ENCODE data around the gene CREB5.
"Not testable (repeated sequence)": the region's sequence is repeated elsewhere in the genome, so short reads cannot be mapped to it uniquely, and the experiment has no call there.

The CREB5 gene

DNA sequence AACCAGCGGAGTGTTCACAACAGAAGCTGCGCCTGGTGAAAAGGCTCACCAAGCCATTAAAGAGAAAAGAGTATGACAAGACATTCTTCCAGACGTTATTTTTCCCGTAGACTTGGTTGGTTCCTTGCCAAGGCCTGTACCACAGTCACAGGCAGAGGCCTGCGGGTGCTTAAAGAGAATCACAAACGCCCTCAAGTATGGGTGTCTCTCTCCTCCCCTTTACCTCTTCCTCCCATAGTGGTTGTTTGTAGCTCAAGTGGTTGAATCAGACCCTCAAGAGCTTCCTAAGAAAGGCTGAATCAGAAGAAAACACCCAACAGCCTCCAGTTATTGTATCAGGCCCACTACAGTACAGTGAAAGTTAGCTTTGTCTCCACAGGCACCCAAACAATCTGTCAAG lies 169.0 kb downstream of the CREB5 start:
- no peak for DNase-seq (ENCODE audit: low read depth)

DNA sequence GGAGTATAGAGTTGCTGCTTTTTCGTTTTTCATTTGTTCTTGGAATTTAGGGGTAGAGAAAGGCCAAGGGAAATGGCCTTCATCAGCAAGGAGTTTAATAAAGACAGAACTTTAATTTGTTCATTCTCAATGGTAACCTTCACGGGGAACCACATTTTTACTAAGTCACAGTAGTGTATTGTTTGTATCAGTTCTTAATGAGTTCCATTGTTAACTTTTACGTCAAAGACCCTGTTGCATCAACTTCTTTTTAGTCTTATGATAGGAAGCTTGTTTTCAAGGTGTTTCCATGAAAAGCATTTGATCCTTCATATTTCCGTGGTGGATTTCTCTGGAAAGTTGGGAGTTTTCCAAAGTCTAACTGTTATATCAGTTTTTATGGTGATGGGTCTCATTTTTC lies 169.9 kb downstream of the CREB5 start:
- no peak for DNase-seq (ENCODE audit: low read depth)

- no peak for DNase-seq (ENCODE audit: low read depth)
These were observed 171.9 kb downstream of the CREB5 start for GRCh38 chr7:28584235-28584634.

- no peak for DNase-seq (ENCODE audit: low read depth)
These were observed 174.4 kb downstream of the CREB5 start for GRCh38 chr7:28586736-28587135.

DNA sequence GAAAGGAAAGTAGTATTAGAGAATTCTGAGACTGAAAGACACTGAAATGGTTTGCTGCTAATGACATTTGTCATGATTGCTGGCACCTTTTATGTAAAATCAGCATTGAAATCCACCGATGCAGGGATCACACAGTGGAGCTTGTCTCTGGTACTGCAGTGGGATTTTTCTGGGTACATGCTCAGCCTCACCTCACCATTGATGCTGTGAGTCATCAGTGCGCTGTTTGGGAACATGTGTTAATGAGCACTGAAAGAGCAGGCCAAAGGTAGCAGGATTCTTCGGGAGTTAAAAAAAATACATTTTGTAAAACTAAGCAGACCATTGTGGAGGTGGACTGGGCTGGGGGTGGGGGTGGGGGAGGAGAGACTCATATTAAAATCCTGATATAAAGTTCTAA lies 174.9 kb downstream of the CREB5 start:
- DNase-seq (ENCODE audit: low read depth) = no peak

GRCh38 chr7:28588602-28589001 lies 176.3 kb downstream of the CREB5 start:
- DNase-seq (ENCODE audit: low read depth) = no peak

DNA sequence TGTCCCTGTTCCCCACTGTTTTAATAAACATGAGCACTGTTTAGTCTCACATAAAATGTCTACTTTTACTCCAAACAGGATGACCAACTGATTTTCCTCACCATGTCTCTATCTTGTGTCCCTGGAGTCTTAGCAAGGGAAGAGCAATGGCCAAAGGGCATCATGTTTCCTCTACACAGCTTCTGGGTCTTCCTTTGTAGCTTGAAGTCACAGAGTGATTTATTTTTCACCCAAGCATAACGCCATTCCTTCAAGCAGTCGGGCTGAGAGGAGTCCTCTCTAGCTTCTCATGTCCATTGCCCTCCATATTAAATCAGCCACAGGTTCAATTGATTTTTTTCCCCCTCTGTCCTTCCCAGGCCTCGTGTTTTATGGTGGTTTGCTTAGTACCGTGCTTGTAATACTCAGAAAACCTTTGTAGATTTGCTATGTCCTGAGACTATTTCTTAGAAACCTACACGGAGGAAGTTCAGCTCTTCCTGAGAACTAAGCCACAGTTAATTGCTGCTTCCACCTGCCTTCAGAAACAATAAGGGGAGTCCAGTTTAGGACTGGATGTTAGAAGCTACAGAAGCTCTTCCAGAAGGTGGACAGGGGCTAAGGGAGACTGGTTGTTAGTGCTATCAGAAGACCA lies 178.8 kb downstream of the CREB5 start:
- DNase-seq (ENCODE audit: low read depth) = no peak

DNA sequence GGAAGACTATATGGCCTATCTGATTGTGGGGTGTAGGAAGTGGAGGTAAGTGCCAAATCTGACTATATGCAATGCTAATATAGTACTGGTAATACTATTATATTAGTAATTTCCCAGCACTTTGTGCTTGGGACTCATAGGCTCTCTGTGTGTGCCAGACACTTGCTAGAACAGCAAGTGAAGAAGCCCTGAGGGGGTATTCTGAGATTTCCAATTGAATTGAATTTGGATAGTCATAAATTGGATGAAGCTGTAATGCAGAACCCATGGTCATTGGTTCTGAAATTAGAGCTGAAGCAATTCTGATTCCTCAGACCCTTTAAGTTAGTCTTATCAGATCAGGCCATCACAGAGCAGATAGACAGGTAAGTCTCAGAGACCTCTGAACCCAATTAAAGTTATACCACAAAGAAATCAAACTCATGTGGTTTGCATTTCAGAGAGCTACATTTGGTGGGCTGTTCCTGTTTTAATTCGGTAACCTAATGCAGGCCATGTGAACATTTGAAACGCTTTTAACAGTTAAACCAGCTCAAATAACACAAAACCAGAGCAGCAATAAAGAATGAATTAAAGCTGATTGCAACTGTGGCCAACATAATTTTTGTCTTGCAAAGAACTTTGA lies 179.5 kb downstream of the CREB5 start:
- DNase-seq (ENCODE audit: low read depth) = no peak

DNA sequence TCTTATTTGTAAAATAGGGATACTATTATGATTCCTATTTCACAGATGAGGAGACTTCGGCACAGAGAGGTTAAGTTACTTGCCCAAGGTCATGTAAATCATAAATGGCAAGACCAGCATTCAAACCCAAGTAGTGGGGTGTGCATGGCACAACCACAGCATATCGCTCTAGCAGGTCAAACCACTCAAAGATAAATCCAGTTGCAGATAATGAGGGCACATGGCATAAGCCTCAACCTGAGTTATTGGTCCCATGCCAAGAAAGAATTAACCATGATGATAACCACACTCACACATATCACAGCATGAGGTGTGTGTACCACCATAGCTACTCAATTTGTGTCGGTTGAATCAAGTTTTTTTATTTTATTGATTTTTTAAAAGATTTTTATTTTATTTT lies 180.5 kb downstream of the CREB5 start:
- DNase-seq (ENCODE audit: low read depth) = no peak

- DNase-seq (ENCODE audit: low read depth) = no peak
These were observed 182.8 kb downstream of the CREB5 start for GRCh38 chr7:28595076-28595475.

DNA sequence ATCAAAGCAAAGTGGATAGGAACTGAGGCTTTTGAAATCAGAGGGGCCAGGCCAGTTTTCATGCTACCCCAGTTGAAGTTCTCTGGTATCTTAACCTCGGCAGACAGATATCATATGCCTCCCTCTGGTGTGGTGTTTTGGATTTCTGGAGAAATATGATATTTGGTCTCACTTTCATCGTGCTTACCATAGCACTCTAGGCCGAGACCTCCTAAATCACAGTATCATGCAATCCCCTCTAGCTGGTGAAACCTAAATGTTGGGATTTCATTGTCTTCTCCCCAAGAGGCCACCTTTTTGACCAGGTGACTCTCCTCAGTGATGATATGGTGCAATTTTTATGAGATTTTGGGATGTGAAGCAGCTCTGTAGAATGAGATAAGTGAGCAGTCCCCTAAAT lies 183.5 kb downstream of the CREB5 start:
- no peak for DNase-seq (ENCODE audit: low read depth)

DNA sequence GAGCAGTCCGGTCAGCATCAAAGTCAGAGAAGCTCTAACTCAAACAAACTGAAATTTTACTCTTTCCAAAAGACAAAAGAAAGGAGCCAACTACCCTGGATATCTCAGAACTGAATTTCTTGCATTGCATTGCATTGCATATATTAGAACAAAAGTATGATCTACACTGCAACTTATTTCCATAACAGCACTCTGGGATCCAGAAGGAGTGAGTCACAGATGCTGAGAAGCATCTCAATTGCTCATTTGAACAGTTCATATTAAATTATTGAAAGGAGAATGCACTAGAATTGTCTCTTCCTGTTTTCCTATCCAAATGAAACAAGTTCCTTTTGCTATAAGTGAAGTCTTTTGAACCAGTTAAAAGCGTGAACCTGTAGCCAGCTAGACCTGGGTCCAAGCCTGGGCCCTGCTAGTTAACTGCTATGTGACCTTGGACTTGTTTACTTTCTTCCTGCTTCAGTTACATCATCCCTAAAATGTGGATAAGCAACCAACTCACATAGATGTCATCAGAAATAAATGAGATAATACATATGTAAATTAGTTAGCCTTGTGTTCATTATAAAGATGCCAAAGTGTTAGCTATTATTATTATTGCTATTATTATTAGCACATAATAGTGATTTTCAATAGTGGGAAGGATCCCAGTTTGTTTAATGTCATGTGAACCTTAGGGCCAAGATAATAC lies 184.1 kb downstream of the CREB5 start:
- no peak for DNase-seq (ENCODE audit: low read depth)

GRCh38 chr7:28597284-28597683 lies 185.0 kb downstream of the CREB5 start:
- no peak for DNase-seq (ENCODE audit: low read depth)

- not testable (repeated sequence) for DNase-seq (ENCODE audit: low read depth)
These were observed 185.7 kb downstream of the CREB5 start for GRCh38 chr7:28598037-28598436.

GRCh38 chr7:28598586-28598985 lies 186.3 kb downstream of the CREB5 start:
- DNase-seq (ENCODE audit: low read depth) = no peak

DNA sequence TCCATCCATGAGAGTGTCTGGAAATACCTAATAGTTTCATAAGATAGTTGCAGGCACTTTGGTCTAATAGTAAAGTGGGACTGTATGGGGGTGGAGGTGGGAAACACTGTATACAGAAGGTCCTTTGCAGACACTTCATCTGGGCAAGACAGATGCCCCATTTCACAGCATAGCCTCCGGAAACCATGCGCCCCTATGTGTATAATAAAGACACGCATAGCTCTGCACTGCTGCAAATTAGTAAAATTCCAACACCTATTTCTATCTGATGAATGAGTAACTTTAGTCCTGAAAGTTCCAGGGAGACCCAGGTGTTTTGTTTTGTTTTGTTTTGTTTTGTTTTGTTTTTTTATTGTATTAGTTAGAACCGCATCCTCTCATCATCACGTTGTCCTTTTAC lies 187.1 kb downstream of the CREB5 start:
- DNase-seq (ENCODE audit: low read depth) = no peak

GRCh38 chr7:28602282-28602681 lies 190.0 kb downstream of the CREB5 start:
- DNase-seq (ENCODE audit: low read depth) = no peak

DNA sequence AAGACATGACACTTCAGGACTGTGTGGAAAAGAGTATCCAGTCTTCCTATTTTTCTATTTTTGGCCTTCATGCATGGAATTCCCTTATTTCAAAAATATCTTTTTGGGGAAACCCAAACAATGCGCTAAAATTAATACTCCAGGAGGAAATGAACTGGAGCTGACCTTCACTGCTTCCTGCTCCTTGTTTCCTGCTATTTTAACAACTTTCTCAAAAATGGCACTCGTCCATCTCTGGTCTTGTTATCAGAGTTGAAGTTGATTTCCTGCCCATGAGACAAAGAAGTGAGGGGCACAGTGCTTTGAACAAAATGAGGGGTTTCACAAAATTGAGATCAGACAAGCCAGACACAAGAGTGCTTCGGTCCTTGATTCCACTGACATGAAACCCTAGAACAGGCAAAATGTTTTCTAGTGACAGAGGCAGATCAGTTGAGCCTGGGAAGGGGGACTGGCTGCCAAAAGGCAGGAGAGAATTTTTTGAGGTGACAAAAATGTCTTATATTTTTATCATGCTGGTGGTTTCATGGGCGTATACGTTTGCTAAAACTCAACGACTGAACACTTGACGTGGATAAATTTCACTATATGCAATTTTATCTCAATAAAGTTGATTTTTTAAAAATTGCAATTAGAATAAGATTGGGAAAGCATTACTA lies 193.2 kb downstream of the CREB5 start:
- DNase-seq (ENCODE audit: low read depth) = no peak

DNA sequence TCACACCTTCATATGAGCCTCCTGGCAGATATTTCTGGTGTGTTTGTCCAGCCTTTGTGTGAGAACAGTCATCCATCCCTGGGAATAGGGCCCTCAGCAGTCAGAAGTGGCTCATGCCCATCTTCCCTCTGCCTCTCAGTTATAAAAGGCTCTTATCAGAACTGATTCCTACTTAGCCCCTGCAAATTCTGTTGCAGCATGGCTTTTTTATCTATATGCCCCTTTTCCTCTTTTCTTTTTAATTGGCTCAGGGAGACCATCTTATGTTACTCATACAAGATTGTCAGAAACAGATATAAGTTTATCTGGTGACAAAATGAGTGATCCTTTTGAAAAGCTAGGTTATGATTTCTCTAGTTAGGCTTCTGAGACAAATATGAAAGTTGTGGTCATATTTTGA lies 194.1 kb downstream of the CREB5 start:
- DNase-seq (ENCODE audit: low read depth) = no peak

- DNase-seq (ENCODE audit: low read depth) = no peak
These were observed 195.5 kb downstream of the CREB5 start for GRCh38 chr7:28607855-28608193.

DNA sequence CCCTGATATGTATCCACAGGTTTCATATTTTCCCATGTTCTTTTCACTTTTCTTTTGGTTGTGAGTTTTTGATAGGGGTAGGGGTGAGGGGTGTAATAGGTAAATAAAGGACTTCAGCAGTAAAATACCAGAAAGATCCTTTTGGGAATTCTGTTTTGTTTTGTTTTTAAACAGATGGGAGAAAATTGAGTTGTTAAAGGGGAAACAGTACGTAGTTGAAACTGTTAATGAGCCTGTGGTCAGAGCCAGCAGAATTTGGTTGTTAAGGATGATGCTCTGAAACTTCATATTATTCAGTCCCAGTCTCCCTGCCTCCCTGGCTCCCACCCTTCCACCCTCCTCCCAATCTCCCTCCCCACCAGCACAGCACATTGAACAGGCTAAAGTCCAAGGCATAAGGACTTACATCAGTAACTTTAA lies 195.9 kb downstream of the CREB5 start:
- DNase-seq (ENCODE audit: low read depth) = no peak

- no peak for DNase-seq (ENCODE audit: low read depth)
These were observed 196.4 kb downstream of the CREB5 start for GRCh38 chr7:28608731-28609130.

- DNase-seq (ENCODE audit: low read depth) = no peak
These were observed 197.3 kb downstream of the CREB5 start for GRCh38 chr7:28609608-28610007.
